Effector memory CD4-positive, alpha-beta T cell (primary cell): Measurements from ENCODE around the gene PSG4.
"Not testable (repeated sequence)": the region's sequence is repeated elsewhere in the genome, so short reads cannot be mapped to it uniquely, and the experiment has no call there.

Source experiments
- DNase-seq, 3 donors: peaks; one replicate each; pipeline ENCODE4 v3.0.0-alpha.2; 2020
- H3K27ac ChIP-seq: 2 replicates; pipeline ENCODE4 v1.7.0; 2013; ENCODE audit warnings: mild to moderate bottlenecking, low read length, moderate library complexity; ENCODE audit not compliant: insufficient read depth, poor library complexity, severe bottlenecking
- H3K27me3 ChIP-seq: replicated peaks from 2 replicates; pipeline ENCODE4 v1.7.0; 2013; ENCODE audit warnings: mild to moderate bottlenecking, low read length; ENCODE audit not compliant: insufficient read depth, control insufficient read depth, poor library complexity, severe bottlenecking
- H3K36me3 ChIP-seq: 2 replicates; pipeline ENCODE4 v1.7.0; 2013; ENCODE audit warnings: mild to moderate bottlenecking, low read length, moderate library complexity; ENCODE audit not compliant: control insufficient read depth, insufficient read depth
- H3K4me1 ChIP-seq: 2 replicates; pipeline ENCODE4 v1.7.0; 2013; ENCODE audit warnings: low read length, mild to moderate bottlenecking; ENCODE audit not compliant: control insufficient read depth, insufficient read depth, poor library complexity, severe bottlenecking
- H3K4me3 ChIP-seq: 2 replicates; pipeline ENCODE4 v1.7.0; 2013; ENCODE audit warnings: low read length, low read depth, mild to moderate bottlenecking; ENCODE audit not compliant: insufficient read depth, poor library complexity, severe bottlenecking
- H3K9me3 ChIP-seq: 2 replicates; pipeline ENCODE4 v1.7.0; 2013; ENCODE audit warnings: mild to moderate bottlenecking, low read length, moderate library complexity; ENCODE audit not compliant: control insufficient read depth

Gene PSG4

DNA sequence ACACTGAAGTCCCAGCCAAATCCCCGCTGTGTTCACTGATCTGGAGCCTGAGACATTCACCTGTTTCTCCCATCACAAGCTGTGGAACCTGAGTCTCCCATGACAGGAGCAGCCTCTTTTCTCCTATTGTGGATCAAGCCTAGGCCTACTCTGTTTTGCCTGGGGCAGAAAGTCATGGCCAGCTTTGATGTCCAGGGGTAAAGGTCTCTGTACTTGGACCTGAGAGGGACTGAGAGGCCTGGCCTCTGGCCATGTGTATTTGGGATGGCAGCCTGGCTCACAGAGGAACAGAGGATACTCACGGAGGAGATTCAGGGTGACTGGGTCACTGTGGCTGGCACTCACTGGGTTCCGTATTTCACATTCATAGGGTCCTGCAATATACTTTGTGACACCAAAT is 26.9 kb downstream of the PSG4 start:
- H3K27ac ChIP-seq, DNase-seq, H3K27me3 ChIP-seq, H3K4me1 ChIP-seq, H3K4me3 ChIP-seq, H3K9me3 ChIP-seq, H3K36me3 ChIP-seq: not testable (repeated sequence)

DNA sequence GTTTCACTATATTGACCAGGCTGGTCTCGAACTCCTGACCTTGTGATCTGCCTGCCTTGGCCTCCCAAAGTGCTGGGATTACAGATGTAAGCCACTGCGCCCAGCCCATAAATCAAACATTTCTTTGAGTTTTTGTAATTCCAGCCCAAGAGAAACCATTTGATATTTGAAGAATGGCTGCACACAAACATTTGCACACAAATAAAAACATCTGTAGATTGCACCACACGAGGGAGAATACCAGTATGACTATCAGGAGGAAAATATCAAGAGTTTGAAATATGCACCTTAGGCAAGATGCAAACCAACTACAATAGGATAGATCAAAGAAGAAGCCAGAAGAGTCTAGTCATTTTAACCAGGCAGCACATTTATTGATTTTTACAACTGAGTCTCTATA is 39.5 kb downstream of the PSG4 start:
- not testable (repeated sequence) for H3K4me3 ChIP-seq, H3K27ac ChIP-seq, H3K27me3 ChIP-seq, H3K36me3 ChIP-seq, DNase-seq, H3K9me3 ChIP-seq, H3K4me1 ChIP-seq

DNA sequence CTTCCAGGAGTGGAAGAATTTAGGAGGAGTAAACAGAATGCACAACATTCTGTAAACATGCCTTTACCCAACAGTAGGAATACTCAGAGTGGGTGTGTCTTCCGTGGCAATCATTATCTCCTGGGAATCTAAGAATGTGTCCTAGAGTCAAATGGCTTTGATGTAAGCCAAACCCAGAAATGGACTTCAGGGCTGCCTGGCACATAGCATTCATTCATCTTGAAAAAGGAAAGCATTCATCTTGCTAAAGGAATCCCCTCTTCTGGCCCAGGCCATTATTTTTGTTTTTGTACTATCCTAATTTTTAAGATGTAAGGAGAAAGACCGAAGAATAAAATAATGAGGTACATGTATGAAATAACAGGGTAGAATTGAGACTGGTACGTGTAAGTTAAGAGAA is 42.3 kb downstream of the PSG4 start:
- not testable (repeated sequence) for DNase-seq, H3K4me3 ChIP-seq, H3K9me3 ChIP-seq, H3K27ac ChIP-seq, H3K36me3 ChIP-seq, H3K4me1 ChIP-seq, H3K27me3 ChIP-seq

DNA sequence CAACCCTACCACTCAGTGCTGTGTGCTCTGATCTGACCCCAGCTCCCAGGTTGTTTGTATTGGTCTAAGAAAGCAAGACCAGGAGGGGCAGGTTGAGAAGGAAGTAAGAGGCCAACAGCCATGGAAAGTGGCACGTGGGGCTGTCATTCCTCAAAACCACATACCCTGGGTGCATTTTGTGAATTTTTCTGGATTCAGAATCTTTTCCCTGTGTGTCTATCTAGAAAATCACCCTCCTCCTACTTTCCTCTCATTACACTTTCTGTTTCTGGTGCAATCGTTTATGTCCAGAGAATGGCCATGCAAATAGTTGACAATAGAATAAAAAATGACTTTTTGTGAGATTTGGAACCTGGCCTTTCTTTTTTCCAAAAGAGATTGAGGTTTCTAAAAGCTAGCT is 43.2 kb downstream of the PSG4 start:
- H3K27ac ChIP-seq, H3K36me3 ChIP-seq, H3K9me3 ChIP-seq, DNase-seq, H3K27me3 ChIP-seq, H3K4me3 ChIP-seq, H3K4me1 ChIP-seq: not testable (repeated sequence)

DNA sequence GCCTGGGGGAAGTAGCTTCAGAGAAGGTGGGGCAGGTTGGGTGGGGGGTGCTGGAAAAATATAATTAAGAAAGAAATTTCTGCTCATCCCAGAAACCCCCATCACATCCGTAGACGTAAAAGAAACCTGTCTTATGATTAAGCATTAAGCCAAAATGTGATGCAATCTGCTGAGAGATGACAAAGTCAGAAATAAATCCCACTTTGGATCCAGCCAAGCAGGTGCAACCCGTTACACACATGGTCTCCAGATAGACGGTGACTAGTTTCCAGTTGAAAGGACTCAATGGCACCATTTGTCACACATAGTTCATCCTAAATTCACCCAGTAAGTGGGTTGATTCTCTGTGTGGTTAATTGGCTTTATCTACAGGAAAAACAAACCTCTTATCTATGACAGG is 53.2 kb downstream of the PSG4 start:
- Histone ChIP-seq H3K27ac (no peak overlapping the region), H3K27me3 (no peaks in the 10 kb centered on the region), H3K36me3 (no peaks in the 10 kb centered on the region), H3K9me3 (no peaks in the 10 kb centered on the region), H3K4me1 (no peaks in the 10 kb centered on the region), H3K4me3 (no peak overlapping the region)
- DNase-seq: no peak

DNA sequence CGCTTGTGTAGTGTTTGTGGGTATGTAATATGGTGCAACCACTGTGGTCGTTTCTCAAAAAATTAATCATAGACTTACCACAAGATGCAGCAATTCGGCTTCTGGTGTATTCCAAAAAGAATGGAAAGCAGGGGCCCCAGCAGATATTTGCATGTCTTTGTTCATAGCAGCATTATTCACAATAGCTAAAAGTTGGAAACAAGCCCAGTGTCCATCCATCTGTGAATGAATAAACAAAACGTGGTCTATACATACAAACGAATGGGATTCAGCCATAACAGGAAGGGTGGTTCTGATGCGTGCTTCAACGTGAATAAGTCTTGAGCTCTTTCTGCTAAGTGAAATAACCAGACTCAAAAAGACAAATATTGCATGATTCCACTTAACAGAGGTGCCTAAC is 55.6 kb downstream of the PSG4 start:
- H3K9me3 ChIP-seq, H3K36me3 ChIP-seq, H3K27me3 ChIP-seq, DNase-seq, H3K27ac ChIP-seq, H3K4me1 ChIP-seq, H3K4me3 ChIP-seq: not testable (repeated sequence)

DNA sequence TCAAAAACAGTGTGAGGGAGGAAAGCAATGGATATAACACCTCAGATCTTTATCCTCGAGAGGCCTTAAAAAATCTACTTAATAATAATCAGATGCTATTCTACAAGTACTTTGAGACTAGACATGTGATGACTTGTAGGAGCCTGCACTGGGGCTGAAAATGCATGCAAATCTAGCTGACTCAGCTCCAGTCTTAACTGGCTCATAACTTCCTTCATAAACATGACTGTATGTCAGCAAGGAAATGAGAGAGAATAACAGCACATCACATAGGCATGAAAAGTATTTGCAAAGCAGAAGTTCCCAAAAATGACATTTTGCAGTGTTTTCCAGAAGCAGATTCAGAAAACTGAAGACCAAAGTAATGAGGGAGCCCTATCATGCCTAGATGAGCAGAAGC is 57.2 kb downstream of the PSG4 start:
- no peaks in the 10 kb centered on the region for H3K4me1 ChIP-seq
- DNase-seq: no peak
- H3K4me3 ChIP-seq: no peak overlapping the region
- no peak overlapping the region for H3K27ac ChIP-seq
- no peaks in the 10 kb centered on the region for H3K9me3 ChIP-seq
- H3K36me3 ChIP-seq: no peaks in the 10 kb centered on the region
- no peaks in the 10 kb centered on the region for H3K27me3 ChIP-seq
